Right forelimb (tissue), 1 donor: ENCODE measurements around the gene THBS3.

ENCODE experiments used
- DNase-seq: peaks from one replicate; pipeline ENCODE4 v3.0.0-alpha.2; 2018

The THBS3 gene

DNA sequence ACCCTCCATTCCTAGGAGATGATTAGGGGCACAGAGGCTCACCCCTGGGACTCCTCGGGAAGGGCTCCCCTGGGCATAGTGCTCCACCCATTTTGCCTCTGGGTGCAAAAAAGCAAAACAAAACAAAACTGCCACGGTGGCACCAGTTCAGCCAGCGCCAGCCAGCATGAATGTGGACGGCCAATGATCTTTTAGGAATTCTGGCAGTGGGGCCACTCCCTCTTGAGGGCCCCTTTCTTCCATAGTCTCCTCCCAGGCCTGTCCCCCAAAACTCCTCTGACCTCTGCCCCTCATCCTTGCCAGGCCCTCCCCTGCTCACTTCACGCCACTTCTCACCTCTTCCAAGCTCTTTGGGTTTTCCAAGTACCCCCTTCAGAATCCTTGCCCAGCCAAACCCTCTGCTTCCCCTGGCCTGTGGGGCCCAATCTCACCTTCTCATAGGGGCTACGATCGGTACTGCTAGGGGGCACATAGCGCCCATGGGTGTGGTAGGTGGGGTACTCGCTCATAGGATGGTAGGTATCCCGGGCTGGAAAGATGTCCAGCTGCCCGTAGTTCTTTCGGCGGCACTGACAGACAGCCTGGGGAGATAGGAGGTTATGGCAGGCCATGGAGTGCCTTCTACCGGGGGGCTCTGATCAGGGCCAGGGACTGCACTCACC lies 20.8 kb downstream of the THBS3 start:
- DNase-seq: peak; percentile 35

DNA sequence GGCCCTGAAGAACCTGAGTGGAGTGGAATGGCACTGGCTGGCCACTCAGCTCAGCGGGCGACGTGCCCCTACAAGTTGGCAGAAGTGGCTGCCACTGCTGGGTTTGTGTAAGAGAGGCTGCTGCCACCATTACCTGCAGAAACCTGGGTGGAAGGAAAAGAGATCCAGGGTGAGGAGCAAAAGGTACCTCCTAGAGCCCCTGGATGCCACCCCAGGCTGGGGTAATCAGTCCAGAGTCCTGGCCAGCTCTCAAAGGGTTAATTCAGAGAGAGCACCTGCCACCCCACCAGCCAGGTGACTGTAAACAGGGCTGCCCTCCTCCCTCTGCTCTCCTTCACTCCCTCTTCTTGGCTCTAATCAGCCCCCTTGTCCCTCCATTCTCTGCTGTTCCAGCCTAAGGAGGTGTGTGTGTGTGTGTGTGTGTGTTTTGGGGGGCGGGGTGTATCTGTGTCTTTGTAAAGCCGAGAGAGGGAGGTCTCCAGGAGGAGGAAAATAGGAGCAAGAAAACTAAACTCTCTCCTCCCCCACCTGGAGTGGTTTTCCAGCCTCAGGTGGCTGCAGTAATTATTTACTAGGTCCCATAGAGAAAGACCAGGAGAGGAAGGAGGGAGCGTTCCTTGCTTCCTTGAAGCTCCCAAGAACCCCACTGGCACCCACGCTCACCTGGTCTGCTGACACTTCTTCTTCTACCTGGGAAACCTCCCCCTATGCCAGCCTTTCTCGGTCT lies 21.5 kb downstream of the THBS3 start:
- peak; percentile 42 for DNase-seq

GRCh38 chr1:155185783-155186066 lies 22.0 kb downstream of the THBS3 start:
- DNase-seq: no peak

- no peak for DNase-seq
Observed at GRCh38 chr1:155184835-155185782, 22.6 kb downstream of the THBS3 start.

DNA sequence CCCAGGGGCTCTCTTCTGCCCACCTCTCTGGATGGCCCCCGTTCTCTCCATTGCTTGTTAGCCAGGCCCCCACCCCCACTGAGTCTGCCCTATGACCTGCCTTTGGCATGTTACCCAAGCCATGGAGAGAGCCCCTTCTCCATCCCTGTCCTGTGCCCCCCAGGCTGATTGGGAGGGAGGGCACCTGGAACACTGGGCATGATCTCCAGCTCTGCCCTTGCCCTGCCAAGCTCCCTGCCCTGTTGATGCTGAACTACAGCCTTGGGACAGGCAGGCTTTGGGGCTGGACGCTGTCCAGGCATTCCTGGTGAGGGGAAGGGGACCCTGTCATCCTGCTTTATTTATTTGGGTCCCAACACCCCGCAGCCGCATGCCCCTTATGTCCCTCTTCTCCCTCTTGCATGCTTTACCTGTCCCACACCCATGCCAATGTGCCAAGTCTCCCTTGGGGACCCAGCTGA lies 23.3 kb downstream of the THBS3 start:
- DNase-seq: no peak

DNA sequence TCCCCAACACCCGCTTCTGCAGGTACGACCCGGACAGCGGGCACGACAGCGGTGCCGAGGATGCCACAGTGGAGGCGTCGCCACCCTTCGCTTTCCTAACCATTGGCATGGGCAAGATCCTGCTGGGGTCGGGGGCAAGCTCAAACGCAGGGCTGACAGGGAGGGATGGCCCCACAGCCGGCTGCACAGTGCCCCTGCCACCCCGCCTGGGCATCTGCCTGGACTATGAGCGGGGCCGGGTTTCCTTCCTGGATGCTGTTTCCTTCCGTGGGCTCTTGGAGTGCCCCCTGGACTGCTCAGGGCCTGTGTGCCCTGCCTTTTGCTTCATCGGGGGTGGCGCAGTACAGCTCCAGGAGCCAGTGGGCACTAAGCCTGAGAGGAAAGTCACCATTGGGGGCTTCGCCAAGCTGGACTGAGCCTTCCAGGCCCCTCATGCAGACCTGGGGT lies 23.9 kb downstream of the THBS3 start:
- no peak for DNase-seq

GRCh38 chr1:155182052-155182550 lies 25.6 kb downstream of the THBS3 start:
- DNase-seq: no peak

GRCh38 chr1:155181371-155182051 lies 26.2 kb downstream of the THBS3 start:
- DNase-seq: no peak

DNA sequence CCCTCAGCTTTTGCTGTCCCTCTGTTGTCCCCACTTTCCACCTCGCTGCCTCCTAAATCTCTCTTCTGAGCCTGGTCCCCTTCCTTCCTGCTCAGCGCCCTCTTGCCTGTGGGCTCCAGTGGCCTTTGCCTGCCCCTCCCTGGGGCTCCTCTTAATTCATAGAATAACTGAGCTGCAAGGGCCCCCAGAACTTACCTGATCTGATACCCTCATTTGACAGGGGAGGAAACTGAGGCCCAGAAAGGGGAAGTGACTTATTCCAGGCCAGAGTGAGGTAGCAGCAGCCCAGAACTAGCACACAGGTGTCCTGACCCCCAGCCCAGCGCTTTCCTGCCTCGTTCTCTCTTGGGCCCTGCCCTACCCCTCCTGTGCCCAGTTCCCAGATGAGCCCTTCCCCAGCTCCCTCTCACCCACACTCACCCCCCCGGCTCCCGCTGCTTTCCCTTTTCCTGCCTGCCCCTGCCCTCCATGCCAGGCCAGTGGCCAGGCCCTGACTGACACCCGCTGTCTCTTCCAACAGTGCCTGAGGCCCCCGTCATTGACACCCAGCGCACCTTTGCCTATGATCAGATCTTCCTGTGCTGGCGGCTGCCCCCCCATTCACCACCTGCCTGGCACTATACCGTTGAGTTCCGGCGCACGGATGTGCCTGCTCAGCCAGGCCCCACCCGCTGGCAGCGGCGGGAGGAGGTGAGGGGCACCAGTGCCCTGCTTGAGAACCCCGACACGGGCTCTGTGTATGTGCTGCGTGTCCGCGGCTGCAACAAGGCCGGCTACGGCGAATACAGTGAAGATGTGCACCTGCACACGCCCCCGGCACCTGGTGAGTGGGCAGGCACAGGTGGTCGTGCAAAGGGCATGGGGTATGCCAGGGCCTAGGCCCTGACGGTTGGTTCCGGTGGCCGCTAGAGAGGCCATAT lies 28.3 kb downstream of the THBS3 start:
- no peak for DNase-seq

- no peak for DNase-seq
Observed at GRCh38 chr1:155178441-155179111, 29.1 kb downstream of the THBS3 start.

DNA sequence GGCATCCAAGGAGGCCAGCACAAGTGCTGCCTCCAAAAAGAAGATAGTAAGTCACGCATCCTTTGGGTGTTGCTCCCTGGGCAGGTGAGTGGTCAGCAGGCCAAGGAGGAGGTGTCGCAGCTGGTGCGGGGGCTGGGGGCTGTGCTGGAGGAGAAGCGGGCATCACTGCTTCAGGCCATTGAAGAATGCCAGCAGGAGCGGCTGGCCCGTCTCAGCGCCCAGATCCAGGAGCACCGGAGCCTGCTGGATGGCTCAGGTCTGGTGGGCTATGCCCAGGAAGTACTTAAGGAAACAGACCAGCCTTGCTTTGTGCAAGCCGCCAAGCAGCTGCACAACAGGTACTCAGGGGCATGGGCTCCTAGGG lies 29.8 kb downstream of the THBS3 start:
- no peak for DNase-seq

GRCh38 chr1:155177192-155177917 lies 30.3 kb downstream of the THBS3 start:
- no peak for DNase-seq

- peak; percentile 86 for DNase-seq
Observed at GRCh38 chr1:155176544-155177071, 31.1 kb downstream of the THBS3 start.

- no peak for DNase-seq
Observed at GRCh38 chr1:155175927-155176371, 31.7 kb downstream of the THBS3 start.

DNA sequence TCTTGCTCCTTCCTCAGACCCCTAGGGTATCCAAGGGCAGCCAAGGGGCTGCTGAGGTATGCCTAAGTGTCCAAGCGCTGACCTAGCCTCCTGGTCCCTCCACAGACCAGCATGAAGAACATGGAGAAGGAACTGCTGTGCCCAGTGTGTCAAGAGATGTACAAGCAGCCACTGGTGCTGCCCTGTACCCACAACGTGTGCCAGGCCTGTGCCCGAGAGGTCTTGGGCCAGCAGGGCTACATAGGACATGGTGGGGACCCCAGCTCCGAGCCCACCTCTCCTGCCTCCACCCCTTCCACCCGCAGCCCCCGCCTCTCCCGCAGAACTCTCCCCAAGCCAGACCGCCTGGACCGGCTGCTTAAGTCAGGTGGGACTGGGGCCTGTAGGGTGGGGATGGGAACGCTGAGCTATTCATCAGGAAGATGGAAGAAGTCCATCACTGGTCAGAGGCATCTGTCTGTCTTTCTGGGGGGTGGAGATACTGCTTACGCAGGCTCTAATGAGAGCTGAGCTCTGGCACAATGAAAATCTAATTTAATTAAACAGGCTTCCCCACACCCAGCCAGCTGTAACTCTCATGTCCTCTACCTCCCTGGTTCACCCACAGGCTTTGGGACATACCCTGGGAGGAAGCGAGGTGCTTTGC lies 32.3 kb downstream of the THBS3 start:
- no peak for DNase-seq

GRCh38 chr1:155174324-155175280 lies 33.1 kb downstream of the THBS3 start:
- DNase-seq: no peak

DNA sequence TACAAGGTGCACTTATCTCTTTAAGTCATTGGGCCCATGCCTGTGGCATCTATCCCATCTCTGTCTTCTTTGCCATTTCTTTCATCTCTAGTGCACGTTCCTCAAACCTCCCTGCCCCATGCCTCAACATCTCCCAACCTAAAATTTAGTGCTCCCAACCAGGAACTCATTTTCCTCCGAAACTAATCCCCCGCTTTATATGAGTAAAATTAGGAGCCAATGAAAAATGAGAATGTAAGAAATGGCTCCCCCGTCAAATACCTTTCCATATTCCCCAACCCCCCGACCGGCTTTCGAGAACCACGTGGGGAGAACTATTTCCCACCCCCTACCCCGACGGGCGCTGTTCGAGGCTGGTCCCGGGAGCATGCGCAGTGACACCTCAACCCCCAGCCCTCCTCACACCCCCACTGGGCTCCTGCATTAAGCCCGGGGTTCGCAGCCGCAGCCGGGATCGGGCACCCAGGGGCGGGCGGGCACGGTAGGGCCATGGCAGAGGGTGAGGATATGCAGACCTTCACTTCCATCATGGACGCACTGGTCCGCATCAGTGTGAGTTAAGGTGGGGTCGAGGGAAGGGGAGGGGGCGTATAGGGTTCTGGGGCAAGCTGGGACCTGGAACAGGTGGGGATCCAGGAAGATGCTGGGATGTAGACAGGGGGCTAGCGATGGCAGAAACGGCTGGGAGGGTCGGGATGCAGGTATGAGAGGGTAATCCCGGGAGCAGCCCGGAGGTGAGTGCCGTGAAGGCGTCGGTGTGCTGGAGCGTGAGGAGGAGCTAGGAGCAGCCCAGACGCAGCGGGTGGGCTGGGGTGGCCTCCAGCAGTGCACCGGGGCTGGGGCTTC lies 34.0 kb downstream of the THBS3 start, which contains the start of gene TRIM46:
TRIM46 (plus strand) TSS at position 372 of the 846 bp plus-strand sequence; CDS start at position 490, 118 bp downstream.
- no peak for DNase-seq
